GM19467 (cell line): Measurements from ENCODE around the gene KCNT1.

Experiments used
- ATAC-seq: cut with Tn5 transposase; IDR thresholded peaks from one replicate; pipeline ENCODE4 v1.9.1; 2021; ENCODE audit warnings: mild to moderate bottlenecking, moderate library complexity; ENCODE audit not compliant: unreplicated experiment

The KCNT1 gene

DNA sequence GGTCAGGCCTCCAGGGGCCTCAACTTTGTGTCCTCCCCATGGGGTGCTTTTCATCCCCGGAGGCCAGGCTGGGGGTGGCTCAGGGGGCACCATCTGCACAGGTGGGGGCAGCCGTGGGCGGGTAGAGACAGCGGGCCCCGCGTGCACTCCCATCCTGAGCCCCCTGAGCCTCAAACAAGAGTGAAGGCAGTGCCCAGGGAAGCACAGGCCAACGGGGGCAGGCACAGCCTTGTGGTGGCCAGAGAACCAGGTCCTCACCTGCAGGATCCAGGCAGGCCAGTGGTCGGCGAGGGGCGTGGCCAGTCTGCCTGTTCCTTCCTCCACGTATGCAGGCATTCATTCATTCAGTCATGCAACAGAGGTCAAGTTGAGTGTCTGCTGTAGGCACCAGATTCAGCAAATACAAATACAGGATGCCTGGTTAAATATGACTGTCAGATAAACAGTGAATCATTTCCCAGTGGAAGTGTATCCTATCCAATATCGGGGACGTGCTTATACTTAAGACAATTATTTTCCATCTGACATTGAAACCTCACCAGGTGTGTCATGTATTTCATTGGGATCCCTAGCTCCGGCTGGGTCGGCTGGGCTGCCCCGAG, 22.3 kb downstream of the KCNT1 start:
- no peak for ATAC-seq

DNA sequence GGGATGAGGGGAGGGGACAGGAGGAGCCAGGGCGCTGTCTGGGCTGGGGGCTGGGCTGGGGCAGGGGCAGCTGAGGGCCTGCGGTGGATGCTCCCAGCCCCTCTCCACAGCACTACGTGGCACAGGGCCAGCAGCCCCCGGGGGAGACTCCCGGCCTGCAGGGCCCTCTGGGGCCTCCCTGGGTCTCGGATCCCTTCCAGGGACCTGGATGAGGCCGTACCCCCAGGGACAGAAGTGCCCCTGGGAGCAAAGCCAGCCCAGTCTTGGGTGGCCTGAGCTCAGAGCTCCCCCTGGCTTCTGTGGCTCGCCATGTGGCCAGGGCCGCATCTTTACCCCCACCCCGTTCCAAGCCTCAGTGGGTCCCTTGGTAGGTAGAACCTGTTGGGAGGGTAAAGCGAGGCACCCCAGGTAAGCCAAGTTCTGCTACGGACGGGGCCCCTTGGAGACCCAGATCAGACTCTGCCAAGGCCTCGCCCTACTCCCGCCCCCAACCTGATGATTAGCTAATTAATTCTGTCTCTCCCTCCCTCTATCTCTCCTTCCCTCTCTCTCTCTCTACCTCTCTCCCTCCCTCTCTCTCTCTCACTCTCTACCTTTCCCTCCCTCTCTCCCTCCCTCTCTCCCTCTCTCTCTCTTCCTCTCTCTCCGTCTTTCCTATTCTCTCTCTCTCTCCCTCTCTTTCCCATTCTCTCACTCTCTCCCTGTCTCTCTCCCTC, 24.3 kb downstream of the KCNT1 start:
- no peak for ATAC-seq

DNA sequence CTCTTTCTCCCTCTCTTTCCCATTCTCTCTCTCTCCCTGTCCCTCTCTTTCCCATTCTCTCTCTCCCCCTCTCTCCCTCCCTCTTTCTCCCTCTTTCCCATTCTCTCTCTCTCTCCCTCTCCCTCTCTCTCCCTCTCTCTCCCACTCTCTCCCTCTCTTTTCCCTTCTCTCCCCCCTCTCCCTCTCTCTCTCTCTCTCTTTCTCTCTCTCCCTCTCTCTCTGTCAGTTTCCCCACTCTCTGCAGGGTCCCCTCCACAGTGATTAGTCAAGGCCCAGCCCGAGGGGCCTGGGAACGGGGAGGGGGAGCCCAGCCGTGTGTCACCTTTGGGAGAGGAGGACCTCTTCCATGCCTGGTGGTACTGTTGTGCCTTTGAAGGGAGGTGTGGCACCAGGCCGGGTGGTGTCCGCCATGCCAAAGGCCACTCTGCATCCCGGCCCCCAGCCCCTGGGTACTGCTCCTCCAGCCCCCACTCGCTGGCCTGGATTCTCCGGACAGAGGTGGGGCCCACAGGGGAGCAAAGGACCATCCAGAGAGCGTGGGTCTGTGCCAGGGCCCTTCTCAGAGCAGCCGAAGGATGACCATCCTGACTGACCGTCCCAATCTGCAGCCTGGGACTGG, 25.4 kb downstream of the KCNT1 start:
- ATAC-seq = no peak

DNA sequence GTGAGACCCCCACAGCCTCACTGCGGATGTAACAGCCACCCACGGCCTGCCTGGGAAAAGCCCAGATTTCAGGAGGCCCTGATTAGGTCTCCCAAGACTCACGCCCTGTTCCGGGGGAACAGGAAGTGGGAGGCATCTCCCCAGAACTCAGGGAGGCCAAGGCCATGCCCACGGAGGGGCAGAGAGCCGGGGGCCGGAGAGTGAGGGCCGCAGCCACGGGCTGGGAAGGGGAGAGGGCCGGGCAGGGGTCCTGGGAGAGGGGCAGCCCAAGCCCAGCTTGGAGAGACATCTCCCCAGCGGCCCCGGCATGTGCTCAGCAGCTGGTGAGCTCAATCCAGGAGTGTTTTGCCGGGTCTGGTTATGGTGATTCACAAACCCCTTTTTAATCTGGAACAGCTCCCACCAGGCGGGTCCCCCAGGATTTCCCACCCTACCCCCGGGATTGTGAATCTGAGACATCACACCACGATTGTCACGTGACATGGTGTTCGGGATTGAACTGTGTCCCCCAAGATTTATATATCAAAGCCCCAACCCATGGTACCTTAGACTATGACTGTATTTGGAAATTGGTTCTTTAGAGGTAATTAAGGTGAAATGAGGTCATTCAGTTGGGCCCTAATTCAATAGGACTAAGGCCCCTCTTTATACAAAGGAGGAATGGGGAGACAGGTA, 26.6 kb downstream of the KCNT1 start:
- ATAC-seq = no peak

DNA sequence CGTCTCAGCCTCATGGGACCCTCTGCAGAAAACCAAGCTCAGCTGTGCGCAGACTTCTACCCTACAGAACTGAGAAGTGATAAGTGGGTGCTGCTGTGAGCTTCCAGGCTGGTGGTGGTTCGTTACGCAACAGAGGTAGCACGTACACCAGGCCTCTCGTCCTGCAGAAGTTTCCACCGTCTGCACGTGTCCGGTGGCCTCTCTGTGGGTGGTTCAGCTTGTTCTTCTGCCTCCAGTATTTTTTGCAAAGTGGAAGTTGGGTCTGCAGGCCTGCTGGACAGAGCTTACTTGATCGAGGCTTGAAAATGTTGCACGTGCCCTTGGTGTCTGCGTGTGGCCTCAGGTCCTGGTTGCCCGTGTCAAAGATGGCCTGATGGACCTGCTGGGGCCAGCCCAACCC, 27.5 kb downstream of the KCNT1 start:
- no peak for ATAC-seq

DNA sequence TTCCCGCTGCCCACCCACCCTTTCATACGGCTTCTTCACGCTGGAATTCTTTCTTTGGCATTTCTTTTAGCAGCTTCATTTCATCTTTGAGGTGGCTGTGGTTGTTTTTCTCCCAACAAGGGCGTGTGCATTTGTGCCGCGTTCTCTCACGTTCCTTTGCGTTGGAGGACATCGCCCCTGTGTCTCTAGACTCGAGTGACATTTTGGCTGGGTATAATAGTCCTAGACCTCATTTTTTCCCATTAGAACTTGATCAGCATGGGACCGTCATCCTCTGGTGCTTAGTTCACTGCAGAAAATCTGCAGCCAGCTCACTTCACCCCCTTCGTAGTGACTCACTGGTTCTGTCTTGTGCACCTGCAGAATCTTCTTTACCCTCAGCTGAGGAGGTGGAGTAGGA, 29.5 kb downstream of the KCNT1 start:
- ATAC-seq = no peak

DNA sequence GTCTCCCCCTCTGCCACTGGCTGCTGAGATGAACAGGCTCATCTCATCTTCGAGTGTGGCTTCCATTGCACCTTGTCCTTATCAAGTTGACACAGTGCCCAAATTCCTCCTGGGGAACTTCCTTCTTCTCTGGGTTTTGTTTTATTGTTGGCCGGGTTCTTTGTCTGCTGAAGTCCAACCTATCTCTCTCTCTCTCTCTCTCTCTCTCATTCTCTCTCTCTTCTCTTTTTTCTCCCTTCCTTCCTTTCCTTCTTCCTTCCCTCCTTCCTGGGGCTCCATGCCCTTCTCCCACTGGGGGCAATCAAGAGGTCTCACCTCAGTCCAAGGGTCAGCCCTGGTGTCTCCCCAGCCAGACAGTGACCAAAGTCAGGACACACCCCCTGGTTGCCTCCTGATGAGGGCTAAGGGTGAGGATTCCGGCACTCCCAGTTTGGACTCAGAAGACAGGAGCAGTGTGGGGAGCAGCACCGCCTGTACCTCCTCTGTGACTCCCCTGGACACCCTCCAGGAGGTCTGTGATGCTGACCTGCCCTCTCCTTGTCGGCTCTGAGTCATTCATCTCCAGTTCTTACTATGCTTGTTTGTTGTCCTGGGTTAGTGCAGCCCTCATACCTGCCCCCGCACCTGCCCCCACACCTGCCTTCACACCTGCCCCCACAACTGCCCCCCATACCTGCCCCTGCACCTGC, 30.7 kb downstream of the KCNT1 start:
- no peak for ATAC-seq

DNA sequence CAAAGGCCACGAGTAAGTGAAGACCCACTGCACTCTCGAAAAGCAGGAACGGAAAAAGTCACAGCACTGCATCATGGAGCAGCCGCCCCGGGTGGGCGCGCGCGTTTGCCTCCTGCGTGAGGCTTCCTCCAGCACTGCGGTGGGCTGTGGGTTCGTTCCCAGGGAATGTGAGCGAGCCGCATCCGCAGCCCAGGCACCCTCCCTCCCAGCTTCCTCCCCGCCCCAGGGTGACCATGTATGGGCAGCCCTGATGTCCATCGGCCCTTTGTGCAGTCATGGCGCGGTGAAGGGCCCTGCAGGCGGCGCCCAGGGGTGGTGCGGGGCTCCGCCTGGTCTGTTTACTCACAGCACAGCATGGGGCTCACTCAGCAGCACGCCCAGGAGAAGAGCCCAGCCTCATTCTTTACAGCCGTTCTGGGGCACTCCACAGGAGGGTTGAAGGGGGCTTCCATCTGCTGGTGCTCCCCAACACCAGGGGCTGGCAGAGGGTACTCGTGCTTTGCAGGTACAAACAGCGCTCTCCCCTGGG, 32.7 kb downstream of the KCNT1 start:
- no peak for ATAC-seq

DNA sequence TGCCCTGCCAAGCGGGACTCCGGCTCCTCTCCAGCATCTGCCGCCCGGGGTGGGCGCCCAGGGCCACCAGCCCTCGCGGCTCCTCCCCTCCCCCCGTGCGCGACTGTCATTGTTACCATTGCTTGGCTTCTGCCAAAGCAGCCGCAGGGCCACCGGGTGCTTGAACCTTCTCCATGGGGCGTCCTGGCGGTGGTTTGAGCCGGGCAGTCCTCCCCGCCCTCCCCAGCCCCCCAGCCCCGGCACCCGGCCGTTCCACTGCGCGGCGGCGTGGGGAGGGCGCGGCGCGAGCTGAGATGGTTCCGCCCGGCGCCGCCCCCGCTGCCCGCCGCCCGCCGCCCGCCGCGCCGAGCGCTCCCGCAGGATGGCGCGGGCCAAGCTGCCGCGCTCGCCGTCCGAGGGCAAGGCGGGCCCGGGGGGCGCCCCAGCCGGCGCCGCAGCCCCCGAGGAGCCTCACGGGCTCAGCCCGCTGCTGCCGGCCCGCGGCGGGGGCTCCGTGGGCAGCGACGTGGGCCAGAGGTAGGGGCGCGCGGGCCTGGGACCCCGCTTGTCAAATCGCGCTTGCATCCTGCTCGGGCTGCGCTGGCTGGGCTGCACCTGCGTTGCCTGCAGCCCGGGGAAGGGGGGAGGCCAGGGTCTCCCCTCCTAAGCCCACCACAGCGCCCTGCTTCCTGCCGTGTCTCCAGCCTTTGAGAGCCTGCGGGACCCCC, 34.4 kb downstream of the KCNT1 start:
- no peak for ATAC-seq

DNA sequence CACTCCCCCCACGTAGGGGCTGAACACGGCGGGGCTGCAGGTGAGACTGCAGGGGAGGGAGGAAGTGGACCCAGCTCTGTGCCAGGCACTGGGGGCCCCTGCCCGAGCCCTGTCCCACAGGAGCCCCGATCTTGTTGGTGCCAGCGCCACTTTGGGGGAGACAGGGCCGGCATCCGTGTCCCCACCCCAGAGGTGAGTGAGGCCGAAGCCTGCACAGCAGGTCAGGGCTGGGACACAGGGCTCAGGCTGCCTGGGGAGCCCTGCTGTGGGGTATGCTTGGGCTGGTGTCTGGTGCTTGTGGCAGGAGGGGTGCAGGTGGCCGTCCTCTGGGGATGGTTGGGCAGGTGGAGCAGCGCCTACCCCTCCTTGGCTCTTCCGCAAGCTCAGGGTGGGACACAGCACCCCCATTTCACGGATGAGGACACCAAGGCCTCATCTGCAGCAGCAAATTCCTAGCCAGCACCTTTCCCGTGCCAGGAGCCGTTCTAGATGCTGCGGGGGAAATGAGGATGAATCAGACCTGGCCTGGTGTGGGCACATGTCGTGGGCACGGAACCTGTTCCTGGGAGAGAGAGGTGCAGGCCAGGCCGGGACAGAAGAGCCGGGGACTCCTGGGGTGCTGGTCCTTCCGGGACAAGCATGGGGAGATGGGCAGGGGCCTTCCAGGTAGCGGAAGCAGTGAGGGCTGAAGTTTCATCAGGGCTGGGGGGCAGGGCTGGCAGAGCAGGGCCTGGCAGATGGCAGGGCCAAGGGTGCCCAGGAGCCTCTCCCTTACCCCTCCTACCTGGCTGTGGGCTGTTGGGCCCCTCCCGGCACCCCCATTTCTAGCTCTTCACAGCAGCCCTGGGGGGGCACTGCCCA, 35.2 kb downstream of the KCNT1 start:
- no peak for ATAC-seq

DNA sequence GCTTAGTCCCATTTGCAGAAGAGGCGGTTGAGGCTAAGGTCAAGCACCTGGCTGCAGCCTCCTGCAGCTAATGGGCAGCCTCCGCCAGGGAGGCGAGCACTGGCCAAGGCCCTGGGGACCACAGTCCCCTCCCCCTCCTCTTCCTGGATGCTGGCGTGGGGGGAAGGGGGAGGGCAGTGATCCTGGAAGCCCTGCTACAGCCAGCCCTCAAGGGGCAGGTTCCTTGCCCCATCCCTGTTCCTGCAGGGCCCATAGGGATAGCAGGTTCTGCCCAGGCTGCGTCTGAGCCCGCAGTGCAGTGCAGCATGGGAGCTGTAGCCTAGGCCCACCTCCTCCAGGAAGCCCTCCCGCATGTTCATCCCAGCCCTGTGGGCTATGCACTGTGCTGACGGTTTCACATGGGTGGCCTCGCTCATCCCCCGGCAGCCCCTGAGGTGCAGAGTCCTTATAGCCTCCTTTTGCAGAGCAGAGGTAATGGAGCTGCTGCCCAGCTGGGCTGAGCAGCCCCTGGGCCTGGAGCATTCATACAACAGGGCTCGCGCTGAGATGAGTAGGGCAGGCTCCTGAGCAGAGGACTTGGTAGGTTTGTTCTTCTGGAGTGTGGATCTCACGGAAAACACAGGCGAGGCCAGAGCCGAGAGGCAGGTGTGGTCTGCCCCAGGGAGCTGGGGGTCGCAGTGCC, 36.0 kb downstream of the KCNT1 start:
- no peak for ATAC-seq

DNA sequence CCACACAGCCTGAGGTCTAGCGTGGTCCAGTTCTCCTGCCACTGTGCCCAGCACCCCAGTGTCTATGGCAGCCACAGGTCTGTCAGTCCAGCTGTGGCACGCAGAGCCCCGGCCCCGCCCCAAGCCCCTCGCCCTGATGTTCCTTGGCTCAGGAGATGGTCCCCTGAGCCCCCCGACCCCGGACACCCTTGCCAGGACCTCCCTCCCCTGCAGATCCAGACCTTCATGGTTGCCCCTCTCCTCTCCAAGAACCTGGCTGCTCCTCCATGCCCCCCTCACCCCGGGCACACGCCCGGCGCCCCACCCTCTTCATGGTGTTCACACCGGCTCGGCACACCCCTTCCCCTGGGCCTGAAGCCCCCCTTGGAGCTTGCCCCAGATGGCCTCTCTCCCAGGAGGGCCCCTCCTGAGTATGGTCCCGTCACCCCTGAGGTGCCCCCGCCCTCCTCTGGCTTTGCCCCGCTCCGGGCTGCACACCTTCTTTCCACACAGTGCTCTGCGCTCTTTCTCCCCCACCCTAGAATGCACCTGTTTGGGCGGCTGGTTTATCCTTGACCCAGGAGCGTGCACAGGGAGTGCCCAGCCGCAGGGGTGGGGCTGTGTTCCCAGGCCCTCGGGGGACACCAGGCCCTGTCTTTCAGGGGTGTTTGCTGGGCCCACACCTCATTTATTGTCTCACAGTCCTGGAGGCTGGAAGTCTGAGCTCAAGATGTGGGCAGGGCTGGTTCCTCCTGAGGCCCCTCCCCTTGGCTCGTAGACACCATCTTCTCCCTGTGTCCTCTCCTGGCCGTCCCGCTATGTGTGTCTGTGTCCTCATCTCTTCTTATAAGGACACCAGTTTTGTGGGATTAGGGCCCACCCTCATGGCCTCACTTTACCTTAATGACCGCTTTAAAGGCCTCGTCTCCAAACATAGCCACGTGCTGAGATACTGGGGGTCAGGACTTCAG, 37.6 kb downstream of the KCNT1 start:
- ATAC-seq = no peak

DNA sequence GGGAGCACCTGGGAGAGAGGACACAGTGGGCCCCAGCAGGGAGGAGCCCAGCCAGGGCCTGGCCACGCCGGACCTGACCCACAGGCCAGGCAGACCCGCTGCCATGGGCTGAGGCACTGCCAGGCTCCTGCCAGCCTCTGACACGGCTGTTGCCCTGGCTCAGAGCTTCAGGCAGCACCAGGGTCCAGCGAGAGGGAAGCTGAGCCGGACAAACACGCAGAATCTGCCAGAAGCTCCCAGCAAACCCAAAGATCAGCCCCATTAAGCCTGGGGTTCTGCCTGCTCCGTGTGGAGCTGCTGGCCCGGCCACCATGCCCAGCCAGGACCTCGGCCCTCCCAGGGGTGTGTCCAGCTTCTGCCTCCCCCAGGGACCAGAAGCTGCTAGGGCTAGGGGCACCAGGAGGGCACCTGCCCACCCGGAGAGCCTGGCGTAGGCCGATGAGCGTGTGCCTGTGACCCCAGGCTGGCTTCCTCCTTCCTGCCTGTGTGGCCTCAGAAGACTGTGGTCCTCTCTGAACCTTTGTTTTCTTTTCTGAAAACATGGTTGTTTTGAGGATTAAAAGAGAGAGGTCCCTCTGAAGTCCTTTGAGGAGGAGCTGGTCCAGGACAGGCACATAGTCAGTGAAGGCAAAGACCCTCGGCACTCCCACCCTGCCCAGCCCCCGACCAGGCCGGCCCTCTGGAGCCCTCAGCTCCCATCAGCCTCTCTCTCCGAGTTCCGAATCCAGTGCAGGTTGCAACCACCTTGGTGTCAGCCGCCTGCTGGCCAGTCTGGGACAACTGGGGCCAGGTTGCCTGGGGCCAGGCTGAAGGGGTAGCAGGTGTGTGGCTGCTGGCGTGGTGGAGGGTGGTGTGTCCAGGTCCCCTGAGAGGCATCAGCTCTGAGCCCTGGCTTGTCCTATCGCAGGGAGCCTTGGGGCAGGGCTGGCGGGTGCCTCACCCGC, 39.6 kb downstream of the KCNT1 start:
- ATAC-seq = no peak

DNA sequence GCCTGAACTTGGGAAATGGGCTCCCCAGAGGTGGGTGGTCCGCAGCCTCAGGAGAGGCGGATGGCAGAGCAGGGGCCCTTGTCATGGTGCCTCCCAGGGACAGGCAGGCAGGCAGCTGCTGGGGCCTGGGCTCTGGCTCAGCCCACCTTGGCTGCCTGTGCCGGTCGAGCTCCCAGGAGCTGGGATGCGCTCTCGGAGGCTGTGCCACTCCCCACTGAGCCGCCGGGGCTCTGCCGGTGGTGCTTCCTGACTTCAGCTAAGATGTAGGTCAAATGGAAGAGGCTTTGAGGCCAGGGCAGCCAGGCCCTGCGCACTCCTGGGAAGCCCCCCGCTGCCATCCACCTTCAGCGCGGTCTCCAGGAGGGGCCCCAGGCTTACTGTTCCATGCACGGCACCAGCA, 41.0 kb downstream of the KCNT1 start:
- ATAC-seq = no peak

DNA sequence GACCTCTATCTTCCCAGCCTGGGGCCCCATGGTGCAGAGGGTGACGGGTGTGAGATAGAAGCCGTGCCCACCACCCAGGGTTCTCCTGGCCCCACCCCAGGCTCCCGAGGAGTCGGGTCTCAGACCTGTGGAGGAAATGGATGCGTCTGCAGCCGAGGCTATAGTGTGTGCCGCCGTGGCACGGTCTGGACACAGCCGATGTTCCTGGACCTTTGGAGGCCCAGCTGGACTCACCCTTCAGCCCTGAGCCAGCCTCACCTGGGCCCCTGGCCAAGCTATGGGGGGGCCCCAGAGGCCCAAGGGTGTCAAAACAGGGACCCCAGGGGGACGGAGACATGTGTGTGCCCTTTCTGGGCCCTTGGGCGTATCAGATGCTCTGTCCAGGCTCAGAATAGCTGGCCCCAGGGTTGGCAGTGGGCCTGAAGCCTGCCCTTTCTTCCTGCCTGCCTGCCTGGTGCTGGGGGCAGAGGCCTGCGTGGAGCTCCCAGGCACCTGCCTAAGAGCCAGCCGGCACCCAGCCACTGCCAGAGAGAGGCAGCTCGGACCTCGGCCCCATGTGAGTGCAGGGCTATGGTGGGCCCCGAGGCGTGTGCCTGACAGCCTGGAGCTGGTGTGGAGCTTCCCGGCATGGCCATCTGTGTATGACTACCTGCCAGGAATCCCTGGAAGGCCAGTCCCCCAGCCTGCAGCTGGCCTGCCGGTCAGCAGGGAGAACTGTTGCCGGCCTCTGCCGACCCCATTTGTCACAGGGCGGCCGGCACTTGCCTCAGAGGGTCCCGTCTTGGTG, 41.8 kb downstream of the KCNT1 start:
- no peak for ATAC-seq
